HL-60 (cell line): ENCODE data around the gene RNF111.

ENCODE experiments used
- GABPA ChIP-seq: IDR thresholded peaks from 2 replicates; pipeline ENCODE4 v1.6.1; 2012; ENCODE audit warnings: low read depth
- POLR2AphosphoS5 ChIP-seq: IDR thresholded peaks from 2 replicates; pipeline ENCODE4 v1.6.1; 2012; ENCODE audit warnings: low read depth
- REST ChIP-seq: IDR thresholded peaks from 2 replicates; pipeline ENCODE4 v1.6.1; 2012; ENCODE audit warnings: low read depth; ENCODE audit not compliant: insufficient replicate concordance
- TF ChIP-seq, protein P1 (sequence below): IDR thresholded peaks from one replicate; pipeline ENCODE4 v1.5.1; 2011; ENCODE audit warnings: low read length, control low read depth, inconsistent platforms; ENCODE audit not compliant: insufficient read depth

DNA sequence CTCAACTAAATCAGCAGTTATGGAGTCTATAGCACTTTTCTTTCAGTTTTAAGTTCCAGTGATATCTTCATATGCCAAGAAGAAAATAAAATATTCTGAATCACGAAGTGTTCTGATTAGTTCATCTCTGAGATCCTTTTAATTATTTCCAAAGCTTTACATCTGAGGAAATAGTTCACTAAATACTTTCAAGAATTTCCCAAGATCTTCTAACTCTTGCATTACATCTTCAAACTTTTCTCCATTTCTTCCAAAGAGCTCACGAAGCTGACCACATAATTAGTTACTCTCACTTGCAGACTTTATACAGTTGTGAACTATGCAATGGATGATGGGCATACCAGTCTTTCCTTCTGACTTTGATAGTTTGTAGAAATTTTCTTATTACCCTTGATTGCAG lies 4.2 kb upstream of the RNF111 start:
- TF ChIP-seq POLR2AphosphoS5 (no peak), REST (no peak), GABPA (no peak)
- TF ChIP-seq, protein P1, sequence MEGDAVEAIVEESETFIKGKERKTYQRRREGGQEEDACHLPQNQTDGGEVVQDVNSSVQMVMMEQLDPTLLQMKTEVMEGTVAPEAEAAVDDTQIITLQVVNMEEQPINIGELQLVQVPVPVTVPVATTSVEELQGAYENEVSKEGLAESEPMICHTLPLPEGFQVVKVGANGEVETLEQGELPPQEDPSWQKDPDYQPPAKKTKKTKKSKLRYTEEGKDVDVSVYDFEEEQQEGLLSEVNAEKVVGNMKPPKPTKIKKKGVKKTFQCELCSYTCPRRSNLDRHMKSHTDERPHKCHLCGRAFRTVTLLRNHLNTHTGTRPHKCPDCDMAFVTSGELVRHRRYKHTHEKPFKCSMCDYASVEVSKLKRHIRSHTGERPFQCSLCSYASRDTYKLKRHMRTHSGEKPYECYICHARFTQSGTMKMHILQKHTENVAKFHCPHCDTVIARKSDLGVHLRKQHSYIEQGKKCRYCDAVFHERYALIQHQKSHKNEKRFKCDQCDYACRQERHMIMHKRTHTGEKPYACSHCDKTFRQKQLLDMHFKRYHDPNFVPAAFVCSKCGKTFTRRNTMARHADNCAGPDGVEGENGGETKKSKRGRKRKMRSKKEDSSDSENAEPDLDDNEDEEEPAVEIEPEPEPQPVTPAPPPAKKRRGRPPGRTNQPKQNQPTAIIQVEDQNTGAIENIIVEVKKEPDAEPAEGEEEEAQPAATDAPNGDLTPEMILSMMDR = no peak
